Measurements from ENCODE around the gene ZBTB1. TPM values are rescaled to one million over a fixed set of nuclear protein-coding genes. Genes with fewer than 3 reads are reported as not detected.

ZBTB1 gene
- total and polyA plus RNA-seq, 10 donors: 25.4 to 84.2 (median 57.5) TPM

DNA sequence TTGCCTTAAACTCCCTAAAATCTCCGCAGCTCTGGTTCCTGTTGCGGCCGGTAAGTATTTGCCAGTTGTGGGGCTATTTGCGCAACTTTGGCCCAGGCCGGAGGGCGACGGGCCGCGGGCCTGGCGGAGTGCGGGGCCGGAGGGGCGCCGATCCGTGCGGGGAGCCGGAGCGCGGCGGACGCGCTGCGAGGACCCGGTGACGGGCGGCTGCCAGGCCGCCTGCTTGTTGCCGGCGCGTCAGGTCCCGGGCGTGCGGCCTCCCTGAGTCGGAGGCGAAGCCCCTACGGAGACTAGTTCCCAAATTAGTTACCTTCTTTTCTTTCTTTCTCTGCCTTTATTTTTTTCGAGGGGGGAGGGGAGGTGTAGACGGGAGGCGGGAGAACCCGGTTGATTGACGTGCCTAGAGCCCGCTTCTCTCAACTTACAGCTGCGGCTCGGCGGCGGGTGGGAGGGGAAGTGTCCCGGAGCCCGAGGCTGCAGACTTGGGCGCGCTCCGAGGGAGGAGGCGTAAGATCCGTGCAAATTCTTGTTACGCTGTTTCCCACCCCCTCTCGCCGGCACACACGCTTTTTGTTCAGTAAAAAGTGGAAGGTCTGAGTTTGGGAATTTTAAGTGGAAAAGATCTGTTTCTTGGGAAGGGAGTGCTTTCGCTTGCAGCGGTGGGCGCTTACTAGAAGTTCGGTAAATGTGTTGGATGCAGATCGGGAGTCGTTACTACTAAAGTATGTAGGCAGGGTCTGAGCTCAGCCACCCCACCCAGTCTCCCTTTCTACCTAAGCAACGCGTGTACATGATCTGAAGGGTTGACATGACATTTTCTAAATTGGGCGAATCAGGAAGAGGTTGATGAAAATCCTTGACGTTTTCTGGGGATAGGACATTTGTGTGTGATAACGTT lies 576 bp downstream of the ZBTB1 start:
- intact Hi-C loops (cut with DNase I; ENCODE audit: low total_unique reads): no loop called here
- H3K36me3 ChIP-seq: no peaks in the 10 kb centered on the region

DNA sequence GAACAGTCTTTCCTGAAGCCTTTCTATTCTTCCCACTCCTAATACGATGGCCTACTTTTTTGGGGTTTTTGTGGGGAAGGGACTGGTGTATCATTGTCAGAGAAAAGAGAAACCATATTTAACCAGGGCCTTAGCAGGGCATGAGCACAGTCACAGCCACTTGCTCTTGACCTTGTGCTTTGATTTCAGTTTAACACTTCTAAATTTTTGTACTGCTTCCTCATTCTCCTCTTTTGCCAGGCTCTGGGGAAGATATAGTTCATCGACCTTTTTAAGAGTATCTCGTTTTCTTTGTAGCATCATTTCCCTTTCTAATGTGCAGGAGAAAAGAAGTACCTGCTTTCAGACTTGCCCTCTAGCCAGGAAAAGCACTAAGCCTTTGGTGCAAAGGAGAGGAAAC lies 2.2 kb downstream of the ZBTB1 start:
- intact Hi-C loops (cut with DNase I; ENCODE audit: low total_unique reads): no loop called here
- Histone ChIP-seq H3K27ac (peak overlapping the region; percentile 99 to 100 (median 99)), H3K9me3 (no peaks in the 10 kb centered on the region), H3K27me3 (replicated peaks in 1 of 7) (no peaks in the 10 kb centered on the region), H3K4me3 (peak overlapping the region in 7 of 8 donors; percentile 55 to 88 (median 79)), H3K36me3 (no peaks in the 10 kb centered on the region), H3K4me1 (peaks cover 41 to 80% (median 70%) of the 10 kb centered on the region in 6 donors)
- 0 to 11% (median 6%) methylated on average over 3 of the region's 3 CpGs for WGBS, 5 donors
- DNase-seq: no peak
- no peak for TF ChIP-seq POLR2AphosphoS5 (IDR thresholded peaks at IDR 0.05)
- TF ChIP-seq, protein P1, sequence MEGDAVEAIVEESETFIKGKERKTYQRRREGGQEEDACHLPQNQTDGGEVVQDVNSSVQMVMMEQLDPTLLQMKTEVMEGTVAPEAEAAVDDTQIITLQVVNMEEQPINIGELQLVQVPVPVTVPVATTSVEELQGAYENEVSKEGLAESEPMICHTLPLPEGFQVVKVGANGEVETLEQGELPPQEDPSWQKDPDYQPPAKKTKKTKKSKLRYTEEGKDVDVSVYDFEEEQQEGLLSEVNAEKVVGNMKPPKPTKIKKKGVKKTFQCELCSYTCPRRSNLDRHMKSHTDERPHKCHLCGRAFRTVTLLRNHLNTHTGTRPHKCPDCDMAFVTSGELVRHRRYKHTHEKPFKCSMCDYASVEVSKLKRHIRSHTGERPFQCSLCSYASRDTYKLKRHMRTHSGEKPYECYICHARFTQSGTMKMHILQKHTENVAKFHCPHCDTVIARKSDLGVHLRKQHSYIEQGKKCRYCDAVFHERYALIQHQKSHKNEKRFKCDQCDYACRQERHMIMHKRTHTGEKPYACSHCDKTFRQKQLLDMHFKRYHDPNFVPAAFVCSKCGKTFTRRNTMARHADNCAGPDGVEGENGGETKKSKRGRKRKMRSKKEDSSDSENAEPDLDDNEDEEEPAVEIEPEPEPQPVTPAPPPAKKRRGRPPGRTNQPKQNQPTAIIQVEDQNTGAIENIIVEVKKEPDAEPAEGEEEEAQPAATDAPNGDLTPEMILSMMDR (IDR thresholded peaks at IDR 0.05 in 8 of 11, conservative IDR thresholded peaks at IDR 0.05 in 3 of 11): no peak
- peak in 1 of 3 donors; percentile 20 for TF ChIP-seq POLR2A (IDR thresholded peaks at IDR 0.05)

More for the DNA sequence above, 576 bp downstream of the ZBTB1 start:
- no peak for TF ChIP-seq POLR2A (IDR thresholded peaks at IDR 0.05)
- TF ChIP-seq, protein P1 (IDR thresholded peaks at IDR 0.05 in 8 of 11, conservative IDR thresholded peaks at IDR 0.05 in 3 of 11): peak in 1 of 11 experiments; percentile 5
- peak; percentile 27 to 70 (median 67) for TF ChIP-seq POLR2AphosphoS5 (IDR thresholded peaks at IDR 0.05)
- peaks cover 43 to 80% (median 70%) of the 10 kb centered on the region in 6 donors for H3K4me1 ChIP-seq
- H3K9me3 ChIP-seq: no peaks in the 10 kb centered on the region
- WGBS, 5 donors: 0 to 1% (median 0%) methylated on average over 55 to 68 of the region's 68 CpGs
- H3K27me3 ChIP-seq (replicated peaks in 1 of 7): no peaks in the 10 kb centered on the region
- peak overlapping the region; percentile 99 to 100 (median 99) for H3K27ac ChIP-seq
- H3K4me3 ChIP-seq: peak overlapping the region; percentile 55 to 88 (median 80)
- DNase-seq: peak; percentile 97

DNA sequence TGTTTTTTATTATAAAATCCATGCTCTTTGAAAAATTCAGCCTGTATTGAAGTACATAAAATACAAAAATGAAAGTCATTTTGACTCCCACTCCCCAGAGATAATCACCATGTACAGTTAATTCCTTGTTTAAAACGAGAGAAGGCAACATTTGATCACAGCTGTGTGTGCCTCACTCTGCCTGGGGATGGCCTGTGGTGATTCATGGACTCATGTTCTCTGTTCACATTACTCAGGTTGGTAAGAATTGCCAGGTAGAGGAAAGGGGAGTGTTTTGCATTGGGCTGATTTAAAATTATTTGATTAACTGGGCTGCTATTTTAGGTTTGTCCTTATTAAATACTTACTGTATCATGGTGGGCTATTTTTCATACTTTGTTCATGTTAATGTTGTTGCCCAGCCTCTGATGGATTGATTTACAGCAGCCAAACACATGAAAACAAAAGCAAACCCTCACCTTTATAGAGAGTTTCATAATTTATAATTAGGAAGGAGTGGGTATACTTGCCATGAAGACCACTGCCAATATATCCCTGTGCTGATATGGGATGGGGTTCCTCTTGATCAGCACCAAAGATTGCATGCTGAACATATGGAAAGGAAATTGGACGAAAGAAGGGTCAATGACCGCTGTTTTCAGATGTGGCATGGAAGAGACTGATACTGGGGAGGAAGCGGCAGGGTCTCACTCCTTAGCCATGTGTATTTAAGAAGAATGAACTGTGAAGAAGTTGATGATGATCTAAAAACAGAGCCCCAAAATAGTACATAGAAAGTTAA lies 3.0 kb downstream of the ZBTB1 start:
- DNase-seq: no peak
- H3K4me3 ChIP-seq: peak overlapping the region in 3 of 8 donors; percentile 79 to 88 (median 88)
- H3K27me3 ChIP-seq (replicated peaks in 1 of 7): no peaks in the 10 kb centered on the region
- TF ChIP-seq POLR2A (IDR thresholded peaks at IDR 0.05) (no peak), POLR2AphosphoS5 (IDR thresholded peaks at IDR 0.05) (no peak)
- TF ChIP-seq, protein P1 (IDR thresholded peaks at IDR 0.05 in 8 of 11, conservative IDR thresholded peaks at IDR 0.05 in 3 of 11): no peak
- H3K4me1 ChIP-seq: peaks cover 41 to 80% (median 70%) of the 10 kb centered on the region in 6 donors
- H3K36me3 ChIP-seq: no peaks in the 10 kb centered on the region
- peak overlapping the region in 7 of 8 donors; percentile 99 to 100 (median 99) for H3K27ac ChIP-seq
- WGBS, 5 donors: 43 to 70% (median 57%) methylated on average over 4 of the region's 4 CpGs
- no peaks in the 10 kb centered on the region for H3K9me3 ChIP-seq
- intact Hi-C loops (cut with DNase I; ENCODE audit: low total_unique reads): no loop called here
